K562 (cell line): Measurements from ENCODE around the gene PDE5A. TPM values are rescaled to one million over a fixed set of nuclear protein-coding genes. Genes with fewer than 3 reads are reported as not detected.
"Not testable (repeated sequence)": the region's sequence is repeated elsewhere in the genome, so short reads cannot be mapped to it uniquely, and the experiment has no call there.

ENCODE experiments used
- ATAC-seq: fragments of 200-7000 bp; cut with Tn5 transposase; 3 replicates; pipeline ENCODE4 v1.9.1; 2020; ENCODE audit warnings: moderate library complexity
- BruUV-seq: library from RNA; stranded (reverse); fragments of 400-500 nt; replicated peaks from 2 replicates; lab custom pipeline; 2021; lab: Mats Ljungman, UMichigan
- CTCF ChIA-PET: fragments of 300-600 bp; formaldehyde crosslinking; extraction: SDS; loops from one replicate; lab custom pipeline; 2021; ENCODE audit warnings: low intra/inter-chr PET ratio; lab: Yijun Ruan, JAX
- POLR2A ChIA-PET: fragments of 300-600, 350-650 bp; sonication (Branson Sonifier 250); formaldehyde crosslinking; extraction: SDS; loops from one replicate; lab custom pipeline; 2021; ENCODE audit warnings: antibody characterized with exemption, inconsistent platforms; lab: Yijun Ruan, JAX
- DNase-seq, 4 experiments: peaks; one replicate each; pipeline versions ENCODE4 v3.0.0 to v3.0.0-alpha.2; 2011 to 2018; ENCODE audit warnings: low spot score in 3 of 4, mixed read lengths in 3 of 4; ENCODE audit errors: extremely low read depth in 1 of 4
- FAIRE-seq: peaks from 2 replicates; lab custom pipeline; 2011; peaks lifted over from hg19 to GRCh38; lab: Jason Lieb, UNC
- H2AFZ ChIP-seq: 2 replicates; pipeline ENCODE4 v1.6.0; 2011; ENCODE audit warnings: low read depth, low read length, control low read depth, inconsistent platforms
- H3K27ac ChIP-seq: fragments of 200-600 bp; 3 replicates; pipeline ENCODE4 v1.8.0; 2011; ENCODE audit warnings: low read depth, mild to moderate bottlenecking, control low read depth, inconsistent platforms, low read length, moderate library complexity, mixed read lengths; ENCODE audit errors: extremely low read depth
- H3K27me3 ChIP-seq, 2 experiments: fragments of 300-600 bp in 1 of 2; 2 replicates in 1 of 2; 3 replicates in 1 of 2; pipeline versions ENCODE4 v1.6.0 to v1.8.0; 2011; ENCODE audit warnings: inconsistent platforms in 2 of 2, low read length in 2 of 2, mild to moderate bottlenecking in 1 of 2, mixed read lengths in 1 of 2, moderate library complexity in 1 of 2; ENCODE audit not compliant: control insufficient read depth in 2 of 2, insufficient read depth in 2 of 2
- H3K36me3 ChIP-seq: fragments of 300-600 bp; 3 replicates; pipeline ENCODE4 v1.8.0; 2011; ENCODE audit warnings: mild to moderate bottlenecking, low read length, inconsistent platforms; ENCODE audit not compliant: control insufficient read depth, insufficient read depth
- H3K4me1 ChIP-seq, 2 experiments: fragments of 200-600 bp in 1 of 2; replicated peaks in 1 of 2; 2 replicates in 1 of 2; 3 replicates in 1 of 2; pipeline versions ENCODE4 v1.5.1 to v1.8.0; 2011; ENCODE audit warnings: inconsistent platforms in 2 of 2, low read length in 2 of 2, mild to moderate bottlenecking in 1 of 2, mixed read lengths in 1 of 2, moderate library complexity in 1 of 2; ENCODE audit not compliant: control insufficient read depth in 2 of 2, insufficient read depth in 2 of 2
- H3K4me2 ChIP-seq: 2 replicates; pipeline ENCODE4 v1.6.1; 2011; ENCODE audit warnings: low read length, control low read depth, inconsistent platforms, mixed read lengths; ENCODE audit not compliant: insufficient read depth
- H3K4me3 ChIP-seq: fragments of 200-600 bp; sonication (generic), shearing (Covaris generic); 2 replicates; pipeline ENCODE4 v1.5.1; 2016; ENCODE audit warnings: control low read depth, inconsistent platforms
- H3K79me2 ChIP-seq: fragments of 200-600 bp; 3 replicates; pipeline ENCODE4 v1.8.0; 2011; ENCODE audit warnings: low read length, inconsistent platforms; ENCODE audit not compliant: control insufficient read depth, insufficient read depth
- H3K9ac ChIP-seq, 2 experiments: 2 replicates each; pipeline versions ENCODE4 v1.6.0 to v1.6.1; 2011; ENCODE audit warnings: low read depth in 2 of 2, low read length in 2 of 2, control low read depth in 1 of 2, inconsistent platforms in 1 of 2, mild to moderate bottlenecking in 1 of 2, mixed read lengths in 1 of 2; ENCODE audit not compliant: insufficient read depth in 1 of 2
- H3K9me1 ChIP-seq: one replicate; pipeline ENCODE4 v1.6.0; 2011; ENCODE audit warnings: inconsistent platforms, mild to moderate bottlenecking, low read length, moderate library complexity; ENCODE audit not compliant: control insufficient read depth, insufficient read depth
- H3K9me3 ChIP-seq: replicated peaks from 2 replicates; pipeline ENCODE4 v1.5.1; 2011; ENCODE audit warnings: low read depth, low read length, inconsistent platforms; ENCODE audit not compliant: control insufficient read depth, insufficient read depth
- H4K20me1 ChIP-seq: replicated peaks from 2 replicates; pipeline ENCODE4 v1.6.1; 2011; ENCODE audit warnings: low read length, inconsistent platforms, mixed read lengths; ENCODE audit not compliant: control insufficient read depth, insufficient read depth
- CSDE1 ChIP-seq, 2 experiments: fragments of 450-650 bp; IDR thresholded peaks; 2 replicates each; pipeline ENCODE4 v1.6.1; 2016; ENCODE audit warnings: mild to moderate bottlenecking in 1 of 2
- DDX20 ChIP-seq: fragments of 450-650 bp; IDR thresholded peaks from 2 replicates; pipeline ENCODE4 v1.6.1; 2016; ENCODE audit warnings: missing genetic modification characterization, low read depth, mild to moderate bottlenecking, missing compliant biosample characterization, moderate library complexity
- HNRNPH1 ChIP-seq: fragments of 200-400 bp; formaldehyde crosslinking; optimal IDR thresholded peaks from 2 replicates; pipeline ENCODE3; 2017; ENCODE audit warnings: low read depth, mild to moderate bottlenecking, low read length, moderate library complexity
- JUN ChIP-seq, 2 experiments: sonication (generic) in 1 of 2; formaldehyde crosslinking in 1 of 2; IDR thresholded peaks; 2 replicates each; pipeline versions ENCODE4 v1.6.1 to v1.8.0; 2012 to 2022; ENCODE audit warnings: borderline replicate concordance in 2 of 2, mild to moderate bottlenecking in 2 of 2, improper control_type of control experiment in 1 of 2, low read depth in 1 of 2, low read length in 1 of 2, missing genetic modification reagents in 1 of 2
- KLF6 ChIP-seq: fragments of 250-450 bp; sonication (Bioruptor Pico); IDR thresholded peaks from 2 replicates; pipeline ENCODE4 v1.4.0; 2020; ENCODE audit warnings: mild to moderate bottlenecking, moderate library complexity, borderline replicate concordance
- MBD2 ChIP-seq: sonication (generic); IDR thresholded peaks from 2 replicates; pipeline ENCODE4 v1.6.1; 2016; ENCODE audit warnings: low read depth, borderline replicate concordance
- MEIS2 ChIP-seq: fragments of 450-650 bp; IDR thresholded peaks from 2 replicates; pipeline ENCODE4 v1.6.1; 2014; ENCODE audit warnings: mild to moderate bottlenecking; ENCODE audit not compliant: partially characterized antibody
- MTA1 ChIP-seq: fragments of 450-650 bp; IDR thresholded peaks from 2 replicates; pipeline ENCODE4 v1.6.1; 2017; ENCODE audit warnings: borderline replicate concordance
- PHTF2 ChIP-seq: fragments of 250-450 bp; sonication (Bioruptor Pico); IDR thresholded peaks from 2 replicates; pipeline ENCODE4 v1.5.0; 2021; ENCODE audit warnings: mild to moderate bottlenecking
- SIRT6 ChIP-seq: IDR thresholded peaks from one replicate; pipeline ENCODE4 v1.6.1; 2012; ENCODE audit warnings: low read depth, mild to moderate bottlenecking, control low read depth, inconsistent platforms, low read length, moderate library complexity
- SREBF1 ChIP-seq: fragments of 150-350 bp; IDR thresholded peaks from 2 replicates; pipeline ENCODE4 v1.6.1; 2014; ENCODE audit warnings: antibody characterized with exemption, low read depth, low read length, borderline replicate concordance
- TARDBP ChIP-seq: fragments of 450-650 bp; IDR thresholded peaks from 2 replicates; pipeline ENCODE4 v1.6.1; 2016
- TCF7L2 ChIP-seq: fragments of 150-350 bp; IDR thresholded peaks from 2 replicates; pipeline ENCODE4 v1.6.1; 2016; ENCODE audit warnings: low read depth, mild to moderate bottlenecking, low read length, moderate library complexity
- ZNF696 ChIP-seq: fragments of 250-450 bp; sonication (Bioruptor Pico); conservative IDR thresholded peaks from 2 replicates; pipeline ENCODE4 v1.4.0; 2020; ENCODE audit warnings: mild to moderate bottlenecking, moderate library complexity
- ZNF707 ChIP-seq: fragments of 250-450 bp; sonication (Bioruptor Pico); conservative IDR thresholded peaks from 2 replicates; pipeline ENCODE4 v1.8.0; 2022; ENCODE audit warnings: inconsistent platforms, mild to moderate bottlenecking, moderate library complexity
- WGBS: fragments of 100-300 bp; shearing (Covaris generic); methylation state at CpG from one replicate; pipeline ENCODE4 v1.1.6; 2016; ENCODE audit warnings: low coverage, mixed read lengths; ENCODE audit not compliant: insufficient coverage; ENCODE audit errors: missing lambda C conversion rate; 5-methylcytosine and 5-hydroxymethylcytosine counted together
- in situ Hi-C: fragments of 300-500 bp; cut with MboI; formaldehyde crosslinking; loops from 4 replicates; pipeline ENCODE4 v1.15.0; 2018; ENCODE audit warnings: inconsistent platforms, mixed read lengths
- intact Hi-C: fragments of 100-400 bp; cut with micrococcal nuclease; formaldehyde crosslinking; loops from 2 replicates; pipeline ENCODE4 v1.14.2; 2022
- polyA plus RNA-seq, 8 experiments: library from polyadenylated mRNA; depleted of rRNA in 4 of 8; stranded (reverse) in 5 of 8; unstranded in 3 of 8; fragments of >200 nt; fragmentation: Nextera tagmentation in 2 of 8; fragmentation: Illumina TruSeq in 1 of 8; extraction: Ambion mirVana in 2 of 8; extraction: Trizol in 1 of 8; gene quantifications; 2 replicates each; pipeline versions ENCODE4 v1.2.1 to v1.2.3, GENCODE V29; 2011 to 2014; ENCODE audit warnings: inconsistent platforms in 1 of 8, missing spikeins in 1 of 8
- total RNA-seq, 7 experiments: library from RNA; depleted of rRNA in 6 of 7; stranded (reverse); fragments of >200 nt in 6 of 7; fragmentation: Illumina TruSeq in 2 of 7; extraction: Trizol in 2 of 7; gene quantifications; 2 replicates each; pipeline versions ENCODE4 v1.2.1 to v1.2.3, GENCODE V29; 2011 to 2021; ENCODE audit warnings: low replicate concordance in 1 of 7
- TF ChIP-seq, protein P1 (sequence below): fragments of 450-650 bp; formaldehyde crosslinking; IDR thresholded peaks from 2 replicates; pipeline ENCODE4 v1.4.0; 2022; ENCODE audit warnings: missing genetic modification characterization

The PDE5A gene
- total and polyA plus RNA-seq, 9 of the 15 experiments (the other 6 are each of a cell fraction or from before 2014, with no cell fraction given): 0.07 to 1.9 (median 0.29) TPM

DNA sequence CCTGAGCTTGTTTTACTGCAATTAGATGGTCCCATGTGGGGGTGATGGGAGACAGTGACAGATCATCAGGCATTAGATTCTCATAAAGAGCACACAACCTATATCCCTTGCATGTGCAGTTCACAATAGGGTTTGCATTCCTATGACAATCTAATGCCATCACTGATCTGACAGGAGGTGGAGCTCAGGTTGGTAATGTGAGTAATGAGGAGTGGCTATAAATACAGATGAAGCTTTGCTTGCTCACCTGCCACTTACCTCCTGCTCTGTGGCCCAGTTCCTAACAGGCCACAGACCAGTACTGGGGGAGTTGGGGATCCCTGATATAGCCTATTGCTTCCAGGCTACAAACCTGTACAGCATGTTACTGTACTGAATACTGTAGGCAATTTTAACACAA lies 8.2 kb upstream of the PDE5A start:
- H2AFZ ChIP-seq, H3K27ac ChIP-seq, intact Hi-C loops, H3K4me2 ChIP-seq, H3K9me1 ChIP-seq, H3K4me3 ChIP-seq, FAIRE-seq, ATAC-seq, H3K27me3 ChIP-seq, H3K79me2 ChIP-seq, H3K9ac ChIP-seq, H3K36me3 ChIP-seq, H3K4me1 ChIP-seq, BruUV-seq, POLR2A ChIA-PET, H3K9me3 ChIP-seq, DNase-seq, CTCF ChIA-PET, H4K20me1 ChIP-seq, in situ Hi-C loops: not testable (repeated sequence)

DNA sequence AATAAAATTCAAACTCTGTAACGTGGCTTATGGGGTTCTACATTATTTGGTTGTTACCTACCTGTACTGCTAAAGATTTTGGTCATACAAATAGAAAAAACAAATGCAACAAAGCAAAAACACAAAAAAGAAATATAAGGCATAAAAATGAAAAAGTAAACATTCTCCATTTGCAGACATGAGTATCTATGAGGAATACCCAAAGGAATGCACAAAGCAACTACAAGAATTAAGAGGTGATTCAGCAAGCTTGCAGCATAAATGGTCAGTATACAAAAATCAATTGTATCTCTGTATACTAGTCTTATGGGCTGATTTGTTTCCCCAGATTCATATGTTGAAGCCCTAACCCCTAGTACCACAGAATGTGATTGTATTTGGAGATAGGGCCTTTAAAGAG lies 3.6 kb upstream of the PDE5A start:
- Histone ChIP-seq H3K4me1 (peaks cover 0 to 19% of the 10 kb centered on the region in 2 experiments; a peak in 3 of 5 replicates), H3K36me3 (no peaks in the 10 kb centered on the region), H3K9me3 (no peaks in the 10 kb centered on the region), H3K4me3 (no peak overlapping the region), H3K27me3 (peaks cover 4 to 12% of the 10 kb centered on the region in 2 experiments; a peak in 3 of 5 replicates), H3K9me1 (no peaks in the 10 kb centered on the region), H3K27ac (no peak overlapping the region), H3K9ac (no peak overlapping the region), H3K4me2 (no peak overlapping the region), H2AFZ (no peak overlapping the region), H3K79me2 (no peaks in the 10 kb centered on the region), H4K20me1 (no peaks in the 10 kb centered on the region)
- ATAC-seq (no peak), FAIRE-seq (no peak), DNase-seq (no peak)
- ChIA-PET CTCF (no interaction called here), POLR2A (no interaction called here)
- in situ Hi-C loops: no loop called here
- no TSS peak for BruUV-seq
- WGBS: 0% methylated on average over 1 of the region's 1 CpG
- intact Hi-C loops: no loop called here
- no peak for TF ChIP-seq TARDBP
- no peak for TF ChIP-seq HNRNPH1
- TF ChIP-seq SREBF1: no peak
- TF ChIP-seq, protein P1, sequence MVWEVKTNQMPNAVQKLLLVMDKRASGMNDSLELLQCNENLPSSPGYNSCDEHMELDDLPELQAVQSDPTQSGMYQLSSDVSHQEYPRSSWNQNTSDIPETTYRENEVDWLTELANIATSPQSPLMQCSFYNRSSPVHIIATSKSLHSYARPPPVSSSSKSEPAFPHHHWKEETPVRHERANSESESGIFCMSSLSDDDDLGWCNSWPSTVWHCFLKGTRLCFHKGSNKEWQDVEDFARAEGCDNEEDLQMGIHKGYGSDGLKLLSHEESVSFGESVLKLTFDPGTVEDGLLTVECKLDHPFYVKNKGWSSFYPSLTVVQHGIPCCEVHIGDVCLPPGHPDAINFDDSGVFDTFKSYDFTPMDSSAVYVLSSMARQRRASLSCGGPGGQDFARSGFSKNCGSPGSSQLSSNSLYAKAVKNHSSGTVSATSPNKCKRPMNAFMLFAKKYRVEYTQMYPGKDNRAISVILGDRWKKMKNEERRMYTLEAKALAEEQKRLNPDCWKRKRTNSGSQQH (CRISPR knock-in tag): no peak
- TF ChIP-seq ZNF696 (CRISPR knock-in tag): no peak
- TF ChIP-seq JUN (IDR thresholded peaks at IDR 0.05; ENCODE audit: borderline replicate concordance, low read depth, low read length): no peak
- TF ChIP-seq JUN (CRISPR knock-in tag; IDR thresholded peaks at IDR 0.05; ENCODE audit: borderline replicate concordance): no peak
- no peak for TF ChIP-seq KLF6 (CRISPR knock-in tag)
- no peak for TF ChIP-seq TCF7L2
- no peak for TF ChIP-seq MTA1
- TF ChIP-seq PHTF2 (CRISPR knock-in tag): no peak
- TF ChIP-seq MBD2: no peak
- no peak for TF ChIP-seq CSDE1 (IDR thresholded peaks at IDR 0.05)
- TF ChIP-seq ZNF707 (CRISPR knock-in tag): no peak
- no peak for TF ChIP-seq SIRT6
- TF ChIP-seq MEIS2: no peak
- no peak for TF ChIP-seq DDX20 (tag)
